ENCODE data around the gene GRM4. TPM values are rescaled to one million over a fixed set of nuclear protein-coding genes. Genes with fewer than 3 reads are reported as not detected.

Gene GRM4
- total RNA-seq, 4 donors from 2014 or later: 0.35 to 2.2 TPM; not detected in 2

- H3K27me3 ChIP-seq: no peaks in the 10 kb centered on the region
- intact Hi-C loops (cut with DNase I; ENCODE audit: low total_unique reads): no loop called here
- H3K4me3 ChIP-seq: no peak overlapping the region
- H3K36me3 ChIP-seq: no peaks in the 10 kb centered on the region
- no peaks in the 10 kb centered on the region for H3K9me3 ChIP-seq
- no peak overlapping the region for H3K27ac ChIP-seq
- H3K4me1 ChIP-seq: no peaks in the 10 kb centered on the region
- no peak for DNase-seq
- TF ChIP-seq, protein P1, sequence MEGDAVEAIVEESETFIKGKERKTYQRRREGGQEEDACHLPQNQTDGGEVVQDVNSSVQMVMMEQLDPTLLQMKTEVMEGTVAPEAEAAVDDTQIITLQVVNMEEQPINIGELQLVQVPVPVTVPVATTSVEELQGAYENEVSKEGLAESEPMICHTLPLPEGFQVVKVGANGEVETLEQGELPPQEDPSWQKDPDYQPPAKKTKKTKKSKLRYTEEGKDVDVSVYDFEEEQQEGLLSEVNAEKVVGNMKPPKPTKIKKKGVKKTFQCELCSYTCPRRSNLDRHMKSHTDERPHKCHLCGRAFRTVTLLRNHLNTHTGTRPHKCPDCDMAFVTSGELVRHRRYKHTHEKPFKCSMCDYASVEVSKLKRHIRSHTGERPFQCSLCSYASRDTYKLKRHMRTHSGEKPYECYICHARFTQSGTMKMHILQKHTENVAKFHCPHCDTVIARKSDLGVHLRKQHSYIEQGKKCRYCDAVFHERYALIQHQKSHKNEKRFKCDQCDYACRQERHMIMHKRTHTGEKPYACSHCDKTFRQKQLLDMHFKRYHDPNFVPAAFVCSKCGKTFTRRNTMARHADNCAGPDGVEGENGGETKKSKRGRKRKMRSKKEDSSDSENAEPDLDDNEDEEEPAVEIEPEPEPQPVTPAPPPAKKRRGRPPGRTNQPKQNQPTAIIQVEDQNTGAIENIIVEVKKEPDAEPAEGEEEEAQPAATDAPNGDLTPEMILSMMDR (IDR thresholded peaks at IDR 0.05): no peak
- no peak for TF ChIP-seq POLR2A (IDR thresholded peaks at IDR 0.05)
Measured at GRCh38 chr6:34125939-34126338, 19.9 kb downstream of the GRM4 start.

- no peaks in the 10 kb centered on the region for H3K27me3 ChIP-seq
Measured at GRCh38 chr6:34120953-34121675, 24.8 kb downstream of the GRM4 start.

DNA sequence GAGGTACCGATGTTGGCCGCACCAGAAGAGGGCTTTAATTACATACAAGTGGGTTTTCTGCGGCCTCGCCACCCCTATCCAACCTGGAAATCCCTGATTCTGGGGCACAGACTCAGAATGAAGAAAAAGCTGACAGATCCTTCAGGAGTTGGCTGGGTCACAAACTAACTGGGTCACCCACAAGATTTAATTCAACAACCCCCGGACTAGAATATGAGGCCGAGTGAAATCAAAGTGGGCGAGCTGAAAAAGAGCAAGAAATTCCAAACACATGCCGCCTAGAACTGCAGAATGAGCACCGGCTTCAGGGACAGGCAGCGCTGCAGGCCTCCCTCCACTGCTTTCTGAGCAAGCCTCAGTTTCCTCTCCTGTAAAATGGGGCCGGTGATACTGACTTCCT, 30.0 kb downstream of the GRM4 start:
- no peak for DNase-seq
- no peaks in the 10 kb centered on the region for H3K27me3 ChIP-seq
- no peak overlapping the region for H3K4me3 ChIP-seq
- H3K36me3 ChIP-seq: no peaks in the 10 kb centered on the region
- no peak overlapping the region for H3K27ac ChIP-seq
- no peak for TF ChIP-seq POLR2A (IDR thresholded peaks at IDR 0.05)
- TF ChIP-seq, protein P1 (IDR thresholded peaks at IDR 0.05): no peak
- H3K9me3 ChIP-seq: no peaks in the 10 kb centered on the region
- intact Hi-C loops (cut with DNase I; ENCODE audit: low total_unique reads): no loop called here
- no peaks in the 10 kb centered on the region for H3K4me1 ChIP-seq

More at GRCh38 chr6:34120953-34121675, 24.8 kb downstream of the GRM4 start:
- intact Hi-C loops (cut with DNase I; ENCODE audit: low total_unique reads): no loop called here
- H3K36me3 ChIP-seq: no peaks in the 10 kb centered on the region
- no peaks in the 10 kb centered on the region for H3K4me1 ChIP-seq
- H3K4me3 ChIP-seq: no peak overlapping the region
- DNase-seq: no peak
- TF ChIP-seq POLR2A (IDR thresholded peaks at IDR 0.05): no peak
- TF ChIP-seq, protein P1 (IDR thresholded peaks at IDR 0.05): no peak
- no peak overlapping the region for H3K27ac ChIP-seq
- H3K9me3 ChIP-seq: no peaks in the 10 kb centered on the region

DNA sequence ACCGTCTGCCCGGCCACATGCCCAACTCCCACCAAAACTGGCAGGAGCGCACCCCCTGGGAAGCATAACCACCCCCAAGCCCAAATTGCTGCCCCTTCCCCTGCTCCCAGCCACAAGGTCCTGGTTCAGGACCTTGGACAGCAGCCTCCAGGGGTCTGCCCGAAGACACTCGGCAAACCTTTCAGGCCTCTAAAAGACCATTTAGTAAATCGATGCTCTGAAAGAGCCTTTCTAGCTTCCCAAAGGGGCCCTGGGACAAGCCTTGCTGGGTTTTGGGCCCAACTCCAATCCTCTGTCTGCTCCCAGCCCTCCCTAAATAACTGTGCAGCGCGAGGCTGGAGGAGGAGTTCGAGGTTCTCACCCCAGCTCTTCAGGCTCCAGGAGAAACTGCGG, 30.5 kb downstream of the GRM4 start:
- Histone ChIP-seq H3K36me3 (no peaks in the 10 kb centered on the region), H3K4me3 (no peak overlapping the region), H3K9me3 (no peaks in the 10 kb centered on the region), H3K4me1 (no peaks in the 10 kb centered on the region), H3K27ac (no peak overlapping the region), H3K27me3 (no peaks in the 10 kb centered on the region)
- TF ChIP-seq, protein P1 (IDR thresholded peaks at IDR 0.05): no peak
- no peak for TF ChIP-seq POLR2A (IDR thresholded peaks at IDR 0.05)
- intact Hi-C loops (cut with DNase I; ENCODE audit: low total_unique reads): no loop called here
- no peak for DNase-seq

GRCh38 chr6:34114695-34115402, 31.0 kb downstream of the GRM4 start:
- no peak overlapping the region for H3K27ac ChIP-seq

More at GRCh38 chr6:34114695-34115402, 31.0 kb downstream of the GRM4 start:
- TF ChIP-seq POLR2A (IDR thresholded peaks at IDR 0.05): no peak
- TF ChIP-seq, protein P1 (IDR thresholded peaks at IDR 0.05): no peak
- intact Hi-C loops (cut with DNase I; ENCODE audit: low total_unique reads): no loop called here
- Histone ChIP-seq H3K4me1 (no peaks in the 10 kb centered on the region), H3K27me3 (no peaks in the 10 kb centered on the region), H3K36me3 (no peaks in the 10 kb centered on the region), H3K9me3 (no peaks in the 10 kb centered on the region), H3K4me3 (no peak overlapping the region)
- DNase-seq: no peak

All from uterus (tissue), 4 donors.